Measurements from ENCODE around the gene TBX18.

GRCh38 chr6:84731901-84732300 lies 32.5 kb downstream of the TBX18 start:
- TF ChIP-seq CTCF (IDR thresholded peaks at IDR 0.05; ENCODE audit: low read depth, low read length, missing input control) (no peak), REST (IDR thresholded peaks at IDR 0.05) (no peak), GABPA (IDR thresholded peaks at IDR 0.05 in 1 of 2, conservative IDR thresholded peaks at IDR 0.05 in 1 of 2) (no peak), ATF3 (IDR thresholded peaks at IDR 0.05) (no peak), RAD21 (IDR thresholded peaks at IDR 0.05) (no peak), TAF1 (conservative IDR thresholded peaks at IDR 0.05) (no peak), HNF4G (IDR thresholded peaks at IDR 0.05) (no peak)
